GM18499 (cell line): ENCODE results near the gene CRTAC1.

Experiments used
- ATAC-seq: cut with Tn5 transposase; IDR thresholded peaks from one replicate; pipeline ENCODE4 v1.9.1; 2021; ENCODE audit warnings: moderate number of reproducible peaks; ENCODE audit not compliant: insufficient read depth, unreplicated experiment

The CRTAC1 gene

GRCh38 chr10:98030991-98031431 lies 590 bp upstream of the CRTAC1 start:
- no peak for ATAC-seq

DNA sequence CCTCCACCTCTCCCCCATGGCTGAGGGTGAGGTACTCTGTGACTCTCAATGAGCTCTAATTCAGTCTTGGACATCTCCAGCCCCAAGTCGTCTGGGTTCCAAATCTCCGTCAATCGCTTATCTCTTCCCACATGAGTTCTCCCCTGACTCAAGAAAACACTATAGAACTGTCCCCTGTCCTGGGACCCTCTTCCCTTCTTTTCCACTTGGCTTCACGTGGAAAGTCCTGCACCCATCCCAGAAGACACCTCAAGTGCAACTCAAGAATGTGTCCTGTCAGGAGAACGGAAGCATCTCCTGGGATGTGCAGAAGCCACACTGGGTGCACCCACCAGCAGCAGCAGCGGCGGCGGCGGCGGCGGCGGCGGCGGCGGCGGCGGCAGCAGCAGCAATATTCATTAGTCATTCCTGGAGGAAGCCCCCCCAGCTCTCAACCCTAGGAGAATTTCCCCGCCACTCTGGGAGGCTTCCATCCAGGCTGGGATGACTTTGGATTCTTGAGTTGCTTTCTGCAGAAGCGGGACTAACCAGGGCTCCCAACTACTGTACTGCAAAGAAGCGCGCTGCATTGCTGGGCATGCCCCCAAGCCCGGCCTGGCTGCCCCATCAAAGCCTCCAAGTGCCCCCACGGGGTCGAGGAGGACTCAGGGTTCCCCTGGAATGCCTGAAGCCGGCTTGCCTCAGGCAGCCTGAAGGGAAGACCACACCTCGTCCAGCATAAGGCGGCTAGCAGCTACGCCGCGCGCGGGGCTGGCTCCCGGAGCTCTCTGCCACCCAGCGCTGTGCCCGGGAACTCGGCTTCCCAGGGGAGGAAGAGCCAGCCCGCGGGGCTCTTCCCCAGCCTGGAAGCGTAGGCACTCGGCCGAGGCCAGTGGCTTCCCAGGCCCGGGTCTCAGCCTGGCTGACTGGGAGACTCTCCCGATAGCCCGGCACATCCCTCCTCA lies 1.0 kb downstream of the CRTAC1 start:
- no peak for ATAC-seq

DNA sequence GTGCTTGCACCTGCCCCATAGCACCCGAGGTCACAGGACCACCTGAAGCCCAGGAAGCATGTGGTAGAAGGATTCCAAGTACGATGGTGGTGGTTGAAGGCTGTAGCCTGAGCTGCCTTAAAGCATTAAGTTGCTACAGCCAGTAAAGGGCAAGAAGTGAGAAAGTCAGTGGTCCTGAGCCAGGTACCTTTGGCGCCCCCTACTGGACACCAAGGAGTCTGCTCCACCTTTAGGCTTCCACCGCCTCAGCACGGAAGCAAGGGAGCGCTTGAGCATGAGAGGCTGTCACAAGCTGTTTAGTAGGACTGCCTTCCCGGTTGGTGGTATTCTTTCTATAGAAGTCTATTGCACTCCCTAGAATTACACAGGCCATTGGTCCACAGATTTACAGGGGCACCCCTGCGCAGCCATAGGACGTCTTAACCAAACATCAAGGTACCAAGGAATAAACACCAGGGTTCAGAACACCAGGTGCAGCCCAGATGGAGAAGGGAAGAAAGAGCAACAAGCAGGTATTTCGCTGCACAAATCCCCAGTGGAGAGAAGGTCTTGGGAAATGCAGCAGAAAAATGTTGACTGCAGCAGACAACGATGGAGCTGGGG lies 2.2 kb downstream of the CRTAC1 start:
- no peak for ATAC-seq

GRCh38 chr10:98023024-98023423 lies 7.4 kb downstream of the CRTAC1 start:
- ATAC-seq: no peak

GRCh38 chr10:98020784-98021183 lies 9.6 kb downstream of the CRTAC1 start:
- ATAC-seq: no peak

GRCh38 chr10:98020254-98020653 lies 10.2 kb downstream of the CRTAC1 start:
- no peak for ATAC-seq

GRCh38 chr10:98019784-98020183 lies 10.6 kb downstream of the CRTAC1 start:
- no peak for ATAC-seq

DNA sequence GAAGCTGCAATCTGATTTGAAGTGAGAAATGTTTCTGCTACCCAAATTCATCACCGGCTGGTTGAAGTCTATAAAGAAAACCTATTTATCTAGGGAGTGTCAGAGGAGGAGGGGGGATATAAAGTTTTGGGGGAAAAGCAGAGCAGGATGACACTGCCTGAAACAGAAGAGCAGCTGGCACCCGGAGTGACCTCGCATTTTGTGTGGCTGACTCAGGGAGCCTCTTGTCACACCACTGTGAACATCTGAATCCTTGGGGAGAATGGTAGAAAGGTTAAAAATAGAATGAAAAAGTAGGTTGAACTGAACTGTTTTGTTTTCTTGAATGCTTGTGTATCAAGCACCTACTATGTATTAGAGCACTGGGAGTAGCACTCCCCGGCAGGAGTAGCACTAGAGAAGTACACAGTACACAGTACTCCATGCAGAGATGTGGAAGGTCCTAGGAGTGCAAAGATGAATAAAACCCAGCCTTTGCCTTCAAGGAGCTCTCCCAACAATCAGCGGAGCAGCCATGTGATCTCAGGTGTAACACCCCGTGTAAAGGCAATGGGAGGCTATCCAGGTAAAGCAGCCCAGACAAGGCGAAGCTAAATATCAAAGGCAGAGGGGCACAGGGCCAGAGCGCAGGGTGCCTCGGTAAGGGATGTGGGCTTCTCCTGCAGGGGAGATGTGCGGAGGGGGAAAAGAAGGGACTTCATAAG lies 13.5 kb downstream of the CRTAC1 start:
- no peak for ATAC-seq

GRCh38 chr10:98013776-98014175 lies 16.6 kb downstream of the CRTAC1 start:
- no peak for ATAC-seq

DNA sequence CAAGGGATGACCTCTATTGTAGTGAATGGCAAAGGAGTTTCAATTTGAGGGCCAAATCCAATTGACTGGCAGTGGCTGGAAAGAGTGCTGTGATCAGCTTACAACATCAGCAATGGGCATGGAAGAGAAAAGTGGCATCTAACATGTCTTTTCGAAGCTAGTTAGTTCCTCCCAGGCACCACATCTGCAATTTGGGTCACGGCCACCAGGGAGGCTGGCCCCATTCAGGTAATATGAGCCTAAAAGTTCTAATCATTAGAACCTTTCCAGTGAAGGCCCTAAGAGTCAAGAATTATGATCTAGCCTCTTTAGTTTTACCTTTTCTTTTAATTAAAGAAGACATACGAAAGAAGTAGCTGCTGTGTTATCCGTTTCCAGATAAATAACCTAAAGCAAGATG lies 17.3 kb downstream of the CRTAC1 start:
- ATAC-seq: no peak

- ATAC-seq: no peak
Observed at GRCh38 chr10:98012644-98013043, 17.8 kb downstream of the CRTAC1 start.

- ATAC-seq: no peak
Observed at GRCh38 chr10:98010939-98011685, 19.3 kb downstream of the CRTAC1 start.

GRCh38 chr10:98006266-98006665 lies 24.2 kb downstream of the CRTAC1 start:
- ATAC-seq: no peak

GRCh38 chr10:98001736-98002135 lies 28.7 kb downstream of the CRTAC1 start:
- no peak for ATAC-seq

DNA sequence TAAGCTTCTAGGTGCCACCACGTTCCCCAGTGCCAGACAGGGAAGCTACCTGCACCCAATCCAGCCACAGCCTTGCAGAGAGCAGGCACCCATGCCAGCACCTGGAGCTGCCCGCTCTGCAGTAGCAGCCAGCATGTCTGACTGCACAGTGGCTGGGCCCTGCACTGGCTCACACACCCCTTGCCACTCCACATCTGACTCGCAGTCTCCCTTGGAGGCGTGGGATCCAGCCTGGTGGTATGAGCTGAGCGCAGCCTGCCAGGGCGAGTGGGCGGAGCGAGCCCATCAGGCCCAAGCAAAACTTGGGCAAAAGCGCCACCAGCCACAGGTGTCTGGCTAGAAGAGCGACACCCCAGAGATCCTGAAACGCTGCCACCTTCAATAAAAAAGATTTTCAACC lies 30.1 kb downstream of the CRTAC1 start:
- no peak for ATAC-seq

DNA sequence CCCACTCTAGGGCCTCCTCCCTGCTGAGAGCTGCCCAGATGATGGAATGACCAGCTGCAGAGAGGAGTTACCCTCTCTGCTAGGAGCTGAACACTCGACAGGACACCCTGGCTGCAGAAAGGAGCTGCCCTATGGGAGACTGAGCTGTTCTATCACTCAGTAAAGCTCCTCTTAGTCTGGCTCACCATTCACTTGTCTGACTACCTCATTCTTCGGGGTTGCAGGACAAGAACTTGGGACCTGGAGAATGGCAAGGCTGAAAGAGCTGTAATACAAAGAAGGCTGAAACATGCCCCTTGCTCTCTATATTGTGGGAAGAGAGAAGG lies 30.5 kb downstream of the CRTAC1 start:
- ATAC-seq: no peak

DNA sequence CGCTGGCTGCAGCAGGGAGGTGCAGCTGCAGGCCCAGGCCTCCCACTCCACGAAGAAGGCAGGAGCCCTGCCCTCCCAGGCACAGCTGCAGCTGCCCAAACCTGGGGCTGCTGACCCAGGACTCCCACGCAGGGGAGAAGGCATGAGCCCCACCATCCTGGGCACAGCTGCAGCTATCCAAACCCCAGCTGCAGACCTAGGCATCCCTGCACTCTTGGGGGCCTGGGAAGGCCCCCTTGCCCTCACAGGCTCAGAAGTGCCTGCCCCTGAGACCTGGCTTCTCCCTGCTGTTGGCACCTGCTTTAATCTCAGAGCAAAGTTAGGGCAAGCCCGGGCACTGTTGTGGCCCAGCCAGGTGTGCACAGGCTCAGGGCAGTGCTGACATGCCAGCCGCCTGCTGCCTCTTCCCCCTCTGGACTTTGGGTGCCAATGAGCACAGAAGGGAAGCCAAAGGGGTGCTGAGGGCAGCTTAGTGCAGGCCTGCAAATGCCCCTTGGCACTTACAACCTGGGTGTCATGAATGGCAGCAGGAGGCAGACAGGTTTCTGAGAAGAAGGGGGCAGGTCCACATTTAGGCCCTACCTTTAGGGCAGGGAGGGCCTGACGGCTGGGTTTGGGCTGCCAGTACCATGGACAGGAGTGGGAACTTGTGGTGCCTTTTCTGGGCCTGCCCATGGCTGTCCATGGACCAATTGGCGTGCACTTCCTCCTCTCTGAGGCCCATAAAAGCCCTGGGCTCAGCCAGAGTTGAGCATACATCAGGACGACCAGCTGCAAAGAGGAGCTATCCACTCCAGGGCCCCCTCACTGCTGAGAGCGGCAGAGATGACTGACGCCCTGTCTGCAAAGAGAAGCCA lies 31.1 kb downstream of the CRTAC1 start:
- no peak for ATAC-seq

- no peak for ATAC-seq
Observed at GRCh38 chr10:97991871-97992270, 38.5 kb downstream of the CRTAC1 start.

GRCh38 chr10:97981816-97982215 lies 48.6 kb downstream of the CRTAC1 start:
- no peak for ATAC-seq

GRCh38 chr10:97977673-97978072 lies 52.7 kb downstream of the CRTAC1 start:
- no peak for ATAC-seq
